GM18498 (cell line): Measurements from ENCODE around the gene CACNA1E.
"Not testable (repeated sequence)": the region's sequence is repeated elsewhere in the genome, so short reads cannot be mapped to it uniquely, and the experiment has no call there.

ENCODE experiments used
- ATAC-seq: cut with Tn5 transposase; IDR thresholded peaks from one replicate; pipeline ENCODE4 v1.9.1; 2021; ENCODE audit warnings: mild to moderate bottlenecking, moderate library complexity; ENCODE audit not compliant: unreplicated experiment

Gene CACNA1E

DNA sequence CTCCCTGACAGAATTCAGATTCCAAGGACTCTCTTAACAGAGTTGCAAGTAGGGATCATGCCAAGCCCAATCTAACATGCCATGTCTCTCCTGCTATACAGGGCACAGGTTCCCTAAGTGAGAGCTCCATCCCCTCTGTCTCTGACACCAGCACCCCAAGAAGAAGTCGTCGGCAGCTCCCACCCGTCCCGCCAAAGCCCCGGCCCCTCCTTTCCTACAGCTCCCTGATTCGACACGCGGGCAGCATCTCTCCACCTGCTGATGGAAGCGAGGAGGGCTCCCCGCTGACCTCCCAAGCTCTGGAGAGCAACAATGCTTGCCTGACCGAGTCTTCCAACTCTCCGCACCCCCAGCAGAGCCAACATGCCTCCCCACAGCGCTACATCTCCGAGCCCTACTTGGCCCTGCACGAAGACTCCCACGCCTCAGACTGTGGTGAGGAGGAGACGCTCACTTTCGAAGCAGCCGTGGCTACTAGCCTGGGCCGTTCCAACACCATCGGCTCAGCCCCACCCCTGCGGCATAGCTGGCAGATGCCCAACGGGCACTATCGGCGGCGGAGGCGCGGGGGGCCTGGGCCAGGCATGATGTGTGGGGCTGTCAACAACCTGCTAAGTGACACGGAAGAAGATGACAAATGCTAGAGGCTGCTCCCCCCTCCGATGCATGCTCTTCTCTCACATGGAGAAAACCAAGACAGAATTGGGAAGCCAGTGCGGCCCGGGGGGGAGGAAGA is 315.0 kb downstream of the CACNA1E start:
- no peak for ATAC-seq

DNA sequence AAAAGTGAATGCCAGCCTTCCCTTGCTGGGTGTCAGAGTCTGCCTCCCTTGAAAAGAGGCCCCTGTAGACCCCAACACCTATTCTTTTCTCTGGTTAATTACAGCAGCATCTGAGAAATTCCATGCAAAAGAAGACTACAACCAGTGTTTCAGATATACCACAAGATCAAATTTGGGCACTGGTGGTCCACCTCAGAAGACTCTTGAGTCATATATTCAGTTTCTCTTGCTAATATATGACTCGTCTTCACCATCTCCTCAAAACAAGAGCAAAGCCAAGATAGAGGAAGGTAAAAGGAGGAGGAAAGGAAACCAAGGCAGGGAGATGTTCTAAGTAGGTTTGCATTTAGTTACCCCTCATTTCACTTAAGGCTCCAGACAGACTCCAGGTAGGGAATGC is 318.3 kb downstream of the CACNA1E start:
- no peak for ATAC-seq

DNA sequence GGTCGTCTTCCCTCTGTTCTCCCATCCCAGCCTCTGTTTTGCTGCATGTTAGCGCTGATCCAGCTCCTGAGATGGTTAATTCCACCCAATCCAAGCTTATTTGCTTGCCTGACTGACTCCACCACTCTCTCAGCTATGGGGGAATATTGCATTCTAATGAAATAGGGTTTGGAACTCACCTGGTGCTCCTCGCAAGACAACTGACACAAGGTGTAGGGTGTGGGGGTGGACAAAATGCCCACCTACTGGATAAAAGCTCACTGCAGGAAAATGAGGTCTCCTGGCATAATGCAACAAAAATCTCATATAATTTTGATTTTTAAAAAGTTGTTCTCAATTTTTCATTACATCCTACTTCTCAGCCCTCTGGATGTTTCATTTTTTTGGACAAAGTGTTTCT is 319.1 kb downstream of the CACNA1E start:
- no peak for ATAC-seq

DNA sequence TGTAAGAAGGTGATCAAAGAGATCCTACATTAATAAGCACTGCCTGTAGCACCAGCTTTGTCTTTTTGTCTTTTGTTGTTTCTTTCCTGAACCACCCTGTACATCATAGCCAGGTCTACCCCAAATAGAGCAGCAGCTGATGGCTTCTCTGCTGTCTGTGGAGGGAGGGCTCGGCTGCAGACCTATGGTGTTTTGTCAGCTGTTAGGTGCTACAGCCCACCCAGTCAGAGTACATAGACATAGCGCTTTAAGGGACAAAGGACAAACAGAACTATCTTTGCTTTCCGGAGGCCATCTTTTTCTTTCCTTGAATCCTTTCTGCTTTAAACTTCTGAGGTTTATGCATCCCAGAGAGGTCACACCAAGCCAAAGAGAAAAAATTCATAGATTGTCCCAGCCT is 320.1 kb downstream of the CACNA1E start:
- no peak for ATAC-seq

DNA sequence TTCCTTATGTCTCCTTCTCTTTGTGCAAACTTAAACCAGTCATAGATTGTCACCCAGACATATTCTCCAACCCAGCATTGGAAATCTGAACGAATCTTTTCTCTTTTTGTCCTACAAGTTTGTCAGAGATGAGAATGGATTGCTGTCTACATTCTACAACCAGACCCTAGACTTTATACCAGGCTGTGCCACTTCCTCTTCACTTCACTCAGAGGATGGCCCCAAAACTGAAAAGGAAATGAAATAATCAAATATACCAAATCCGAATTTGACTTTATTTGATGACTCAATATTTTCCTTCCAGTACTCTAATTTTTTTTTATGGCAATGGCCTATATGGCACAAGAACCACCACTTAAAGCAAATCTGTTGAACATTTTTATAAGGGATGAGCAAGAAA is 321.7 kb downstream of the CACNA1E start:
- ATAC-seq = no peak

DNA sequence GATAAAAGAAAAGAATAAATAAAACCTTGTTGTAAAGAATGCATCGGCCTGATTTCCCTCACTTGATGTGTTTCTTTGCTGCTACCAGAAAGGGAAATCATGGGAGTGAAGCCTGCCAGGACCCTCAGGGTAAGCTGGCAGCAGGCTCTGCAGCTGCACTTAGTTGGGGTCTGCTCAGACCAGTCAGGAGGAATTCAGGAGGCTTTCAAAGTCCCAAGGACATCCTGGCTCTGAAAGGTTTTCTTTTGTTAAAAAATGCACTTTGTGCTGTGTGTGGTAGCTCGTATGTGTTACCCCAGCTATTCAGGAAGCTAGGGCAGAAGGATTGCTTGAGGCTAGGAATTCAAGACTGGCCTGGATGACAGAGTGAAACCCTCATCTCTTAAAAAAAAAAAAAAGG is 323.4 kb downstream of the CACNA1E start:
- no peak for ATAC-seq

DNA sequence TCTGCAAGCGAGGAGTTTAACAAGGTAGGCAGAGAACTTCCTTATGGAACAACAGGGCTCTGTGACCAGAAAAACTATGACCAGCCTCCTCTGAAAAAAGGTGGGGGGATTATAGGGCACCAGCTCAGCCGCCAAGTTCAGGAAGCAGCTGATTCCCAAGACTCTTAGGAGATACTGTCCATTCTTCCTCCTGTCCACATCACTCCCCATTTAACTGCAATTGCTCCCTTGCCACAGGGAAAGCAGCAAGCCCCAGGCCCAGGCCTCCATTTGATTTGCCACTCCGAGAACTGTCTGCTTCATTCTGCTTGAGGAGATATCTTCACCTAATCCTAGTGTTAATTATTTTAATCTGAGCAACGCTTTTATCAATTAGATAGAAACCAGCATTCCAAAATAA is 323.9 kb downstream of the CACNA1E start:
- no peak for ATAC-seq

DNA sequence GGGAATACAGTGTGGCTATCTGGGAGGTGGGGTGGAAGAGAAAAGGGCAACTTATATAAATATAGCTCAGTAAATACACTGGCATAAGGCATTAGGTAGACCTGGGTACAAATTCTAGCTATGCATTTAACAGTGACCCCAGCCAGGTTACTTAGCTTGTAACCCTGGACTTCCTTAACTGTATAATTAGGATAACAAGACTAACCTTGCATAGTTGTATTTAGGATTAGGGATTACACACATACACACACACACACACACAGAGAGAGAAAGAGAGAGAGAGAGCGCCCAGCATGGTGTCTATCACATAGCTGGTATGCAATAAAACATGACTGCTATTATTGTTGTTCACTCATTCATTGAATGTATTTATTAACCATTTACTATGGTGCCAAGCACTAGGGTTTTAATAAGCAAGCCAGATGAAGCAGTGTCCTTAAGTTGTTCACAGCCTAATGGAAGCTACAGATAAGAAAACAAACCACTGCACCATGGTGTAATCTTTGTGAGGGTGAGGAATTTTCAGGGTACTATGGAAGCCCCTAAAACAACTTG is 326.8 kb downstream of the CACNA1E start:
- ATAC-seq = no peak

DNA sequence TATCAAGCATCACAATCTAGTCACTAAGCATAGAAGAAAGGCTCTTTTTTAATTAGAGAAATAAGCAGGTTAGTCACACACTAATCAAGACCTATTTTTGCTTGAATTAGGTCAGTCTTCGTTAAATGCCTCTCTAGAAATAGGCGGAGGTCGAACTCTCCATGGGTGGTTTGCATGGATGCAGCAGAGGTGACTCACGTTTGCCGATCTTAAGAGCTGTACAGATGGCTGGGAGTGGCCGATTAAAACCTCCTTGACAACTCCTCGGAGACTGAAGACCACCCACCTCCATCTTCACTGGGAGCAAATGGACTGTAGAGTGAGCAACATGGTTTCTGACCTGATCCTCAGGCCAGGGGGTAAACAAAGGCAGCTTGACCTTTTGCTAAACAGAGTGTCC is 328.9 kb downstream of the CACNA1E start:
- ATAC-seq = no peak

DNA sequence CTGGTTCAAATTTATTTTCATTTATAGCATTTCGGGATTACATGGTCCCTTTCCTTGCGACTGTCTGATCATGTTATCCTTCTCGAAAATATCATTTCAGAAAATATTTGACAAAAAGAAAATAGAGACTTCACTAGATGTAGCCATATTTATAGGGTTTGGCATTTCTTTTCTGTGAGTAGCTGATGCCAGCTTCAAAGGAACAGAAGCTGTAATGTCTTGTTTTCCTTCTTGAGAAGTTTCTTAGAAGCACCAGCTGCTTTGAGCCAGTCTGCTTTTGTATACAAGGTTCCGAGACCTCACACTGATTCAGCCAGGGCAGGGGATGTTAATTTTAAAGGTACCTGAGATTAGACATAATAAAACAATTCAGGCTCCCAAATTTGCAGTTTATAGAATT is 329.9 kb downstream of the CACNA1E start:
- ATAC-seq = no peak

DNA sequence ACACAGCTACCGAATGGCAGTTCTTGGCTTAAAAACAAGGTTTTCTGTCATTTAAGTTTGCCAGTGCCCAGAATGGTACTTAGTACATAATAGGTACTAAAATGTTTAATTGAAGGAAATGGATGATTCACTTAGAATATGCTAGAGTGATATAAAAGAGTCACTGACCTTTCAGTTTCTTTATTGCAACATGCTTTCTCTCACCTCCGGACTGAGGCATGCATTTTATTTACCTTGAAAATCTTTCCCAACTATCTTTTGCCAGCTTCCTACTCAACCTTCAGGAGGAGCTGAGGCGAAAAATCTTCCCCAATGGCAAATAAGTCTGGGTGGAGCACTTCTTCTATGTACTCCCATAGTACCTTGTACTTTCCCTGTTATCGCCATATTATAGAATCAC is 333.3 kb downstream of the CACNA1E start:
- no peak for ATAC-seq

DNA sequence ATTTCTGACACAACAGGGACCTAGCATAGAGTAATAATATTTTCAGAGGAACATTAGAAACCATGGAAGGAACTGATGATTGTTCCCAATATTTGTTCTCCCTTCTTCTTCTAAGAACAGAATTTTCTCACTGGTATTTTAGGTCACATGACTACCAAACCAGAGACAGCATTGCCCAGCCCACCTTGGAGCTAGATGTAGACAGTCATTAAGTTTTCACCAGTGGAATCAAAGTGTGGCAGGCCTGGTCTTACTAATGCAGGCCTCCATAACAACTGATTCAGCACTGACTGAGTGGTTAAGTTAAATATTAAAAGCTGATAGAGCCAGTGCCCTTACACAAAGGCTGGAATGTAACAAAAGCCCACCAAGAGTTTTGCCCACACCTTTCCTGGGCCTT is 333.8 kb downstream of the CACNA1E start:
- no peak for ATAC-seq

DNA sequence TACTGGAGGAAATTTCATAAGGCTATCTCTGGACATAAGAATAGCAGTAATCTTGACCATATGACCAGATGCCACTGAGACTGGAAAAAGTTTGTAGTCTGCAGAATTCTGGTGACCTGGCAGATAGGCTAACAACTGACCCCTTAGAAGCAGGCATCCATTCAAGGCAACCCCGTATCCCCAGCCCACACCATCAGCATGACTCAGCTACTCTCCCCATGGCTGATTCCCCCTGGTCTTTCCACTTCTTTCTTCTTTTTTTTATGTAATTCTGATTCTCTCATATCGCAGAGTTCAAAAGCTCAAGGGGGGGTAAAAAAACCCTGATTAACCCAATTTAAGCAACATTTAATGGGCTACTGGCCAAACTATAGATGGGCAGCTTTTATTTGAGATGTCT is 335.1 kb downstream of the CACNA1E start:
- no peak for ATAC-seq

DNA sequence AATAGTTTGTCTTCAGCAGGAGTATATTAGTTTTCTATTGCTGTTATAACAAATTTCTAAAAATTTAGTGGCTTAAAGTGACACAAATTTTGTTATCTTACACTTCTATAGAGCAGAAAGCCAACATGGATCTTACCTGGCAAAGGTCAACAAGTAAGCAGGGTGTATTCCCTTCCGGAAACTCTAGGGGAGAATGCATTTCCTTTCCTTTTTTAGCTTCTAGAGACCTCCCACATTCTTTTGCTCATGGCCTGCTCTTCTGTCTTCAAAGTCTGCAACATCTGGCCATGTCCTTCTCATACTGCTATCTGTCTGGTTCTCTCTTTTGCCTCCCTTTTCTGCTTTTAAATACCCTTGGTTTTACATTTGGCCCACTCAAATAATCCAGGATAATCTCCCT is 335.6 kb downstream of the CACNA1E start:
- ATAC-seq = no peak

DNA sequence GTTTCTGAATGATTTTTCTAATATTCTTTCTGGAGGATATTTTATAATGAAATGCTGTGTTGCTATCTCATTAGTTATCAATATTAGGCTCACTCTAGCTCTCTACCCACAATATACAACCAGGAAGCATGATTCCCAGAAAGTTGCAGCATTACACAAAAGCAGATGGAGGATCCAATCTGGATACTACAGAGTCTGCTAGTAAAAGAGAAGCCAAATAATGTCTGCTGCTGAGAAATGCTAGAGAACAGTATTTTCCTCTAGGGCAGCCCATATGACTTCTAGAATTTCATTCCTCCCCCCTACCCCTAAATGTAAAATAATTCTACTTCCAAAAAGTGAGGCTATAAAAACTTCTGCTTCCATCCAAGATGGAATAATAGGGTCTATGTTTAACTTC is 338.4 kb downstream of the CACNA1E start:
- no peak for ATAC-seq

DNA sequence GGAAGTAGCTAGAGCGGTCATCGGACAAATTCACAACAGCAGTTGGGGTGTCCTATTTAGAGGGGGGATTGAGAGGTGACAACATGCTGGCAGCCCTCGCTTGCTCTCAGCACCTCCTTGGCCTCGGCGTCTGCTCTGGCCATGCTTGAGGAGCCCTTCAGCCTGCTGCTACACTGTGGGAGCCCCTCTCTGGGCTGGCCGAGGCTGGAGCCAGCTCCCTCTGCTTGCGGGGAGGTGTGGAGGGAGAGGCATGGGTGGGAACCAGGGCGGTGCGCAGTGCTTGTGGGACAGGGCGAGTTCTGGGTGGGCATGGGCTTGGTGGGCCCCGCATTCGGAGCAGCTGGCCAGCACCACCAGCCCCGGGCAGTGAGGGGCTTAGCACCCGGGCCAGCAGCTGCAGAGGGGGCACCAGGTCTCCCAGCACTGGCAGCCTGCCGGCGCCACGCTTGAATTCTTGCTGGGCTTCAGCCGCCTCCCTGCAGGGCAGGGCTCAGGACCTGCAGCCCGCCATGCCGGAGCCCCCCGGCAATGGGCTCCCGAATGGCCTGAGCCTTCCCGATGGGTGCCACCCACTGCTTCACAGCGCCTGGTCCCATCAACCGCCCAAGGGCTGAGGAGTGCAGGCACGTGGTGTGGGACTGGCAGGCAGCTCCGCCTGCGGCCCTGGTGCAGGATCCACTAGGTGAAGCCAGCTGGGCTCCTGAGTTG is 349.0 kb downstream of the CACNA1E start:
- ATAC-seq = not testable (repeated sequence)

DNA sequence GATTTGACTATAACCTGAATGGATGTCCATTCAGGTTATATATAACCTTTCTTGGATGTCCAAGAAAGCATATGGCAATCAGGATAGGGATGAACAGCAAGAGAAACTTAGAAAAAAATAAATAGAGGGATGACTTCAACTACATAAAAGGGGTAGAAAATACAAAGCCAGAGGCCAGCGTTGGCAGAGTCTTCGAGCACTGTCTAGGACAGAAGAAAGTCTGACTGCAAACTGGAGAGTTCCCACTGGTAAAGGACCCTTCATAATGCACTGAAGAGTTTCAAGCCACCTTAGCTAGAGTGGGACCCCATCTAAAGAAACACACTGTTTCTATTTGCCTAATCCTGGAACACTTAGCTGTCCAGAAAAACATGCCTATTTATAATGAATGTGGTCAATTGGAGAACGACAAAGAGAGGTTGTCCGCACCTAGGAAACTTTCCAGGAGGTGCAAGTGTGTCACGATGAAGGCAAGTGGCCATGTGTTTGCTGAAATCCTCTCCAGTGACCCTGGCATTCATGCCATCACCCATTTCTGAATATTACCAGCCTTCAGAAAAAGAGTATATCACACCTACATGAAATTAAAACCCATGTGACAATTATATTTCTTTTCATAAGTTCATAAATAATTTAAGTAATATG is 362.8 kb downstream of the CACNA1E start:
- no peak for ATAC-seq

DNA sequence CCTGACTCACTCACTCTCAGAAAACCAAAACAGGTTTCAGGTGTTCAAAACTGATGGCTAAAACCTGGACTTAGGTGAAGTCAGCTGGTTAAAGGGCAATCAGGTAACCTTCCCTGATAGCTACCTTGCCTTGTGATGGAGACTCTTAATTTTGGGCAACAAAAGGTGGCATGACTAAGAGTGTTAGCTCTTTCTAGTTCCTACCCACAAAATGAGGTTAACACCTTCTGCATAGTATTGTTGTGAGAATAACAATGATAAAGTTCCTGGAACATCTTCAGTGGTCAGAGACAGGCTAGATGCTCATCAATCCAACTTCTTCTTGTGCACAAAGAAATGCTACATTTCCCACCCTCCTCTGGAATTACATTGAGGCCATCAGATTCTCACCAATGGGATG is 363.4 kb downstream of the CACNA1E start:
- no peak for ATAC-seq

DNA sequence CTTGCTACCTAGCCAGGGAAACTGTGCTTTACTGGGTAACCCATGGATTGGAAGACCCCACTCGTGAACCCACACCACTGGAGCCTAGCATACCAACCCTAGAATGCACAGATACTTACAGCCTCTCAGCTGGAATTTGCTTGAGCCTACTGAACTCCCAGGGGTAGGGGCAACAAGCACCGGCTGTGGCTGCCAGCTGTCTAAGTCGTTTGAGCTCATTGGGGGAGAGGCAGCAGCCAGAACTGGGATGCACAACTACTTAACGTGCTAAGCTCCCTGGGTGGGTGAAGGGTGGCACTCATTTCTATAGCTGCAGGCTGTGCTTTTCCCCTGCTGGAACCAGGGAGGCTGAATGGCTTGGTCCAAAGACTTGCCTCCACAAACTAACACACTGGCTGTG is 365.8 kb downstream of the CACNA1E start:
- no peak for ATAC-seq

DNA sequence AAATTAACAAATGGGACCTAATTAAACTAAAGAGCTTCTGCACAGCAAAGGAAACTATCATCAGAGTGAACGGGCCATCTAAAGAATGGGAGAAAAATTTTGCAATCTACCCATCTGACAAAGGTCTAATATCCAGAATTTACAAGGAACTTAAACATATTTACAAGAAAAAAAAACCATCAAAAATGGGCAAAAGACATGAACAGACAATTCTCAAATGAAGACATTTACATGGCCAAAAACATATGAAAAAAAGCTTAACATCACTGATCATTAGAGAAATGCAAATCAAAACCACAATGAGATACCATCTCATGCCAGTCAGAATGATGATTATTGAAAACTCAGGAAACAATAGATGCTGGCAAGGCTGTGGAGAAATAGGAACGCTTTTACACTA is 370.9 kb downstream of the CACNA1E start:
- not testable (repeated sequence) for ATAC-seq

DNA sequence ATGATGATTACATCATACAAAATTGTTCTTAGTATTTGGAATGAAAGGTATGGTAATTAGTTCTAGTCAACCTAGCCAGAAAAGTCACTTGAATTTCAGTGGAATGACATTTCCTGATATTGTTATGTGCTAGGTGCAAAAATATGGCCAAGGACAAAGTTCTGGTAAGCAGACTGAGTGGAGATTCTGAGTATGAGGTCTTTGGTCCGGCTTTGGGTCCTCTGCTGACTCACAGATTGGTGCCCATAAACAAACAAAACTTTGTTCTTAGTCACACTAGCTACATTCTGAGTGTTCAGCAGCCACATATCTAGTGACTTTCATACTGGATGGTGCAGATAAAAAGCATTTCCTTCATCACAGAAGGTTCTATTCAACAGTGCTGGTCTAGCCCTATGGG is 372.1 kb downstream of the CACNA1E start:
- no peak for ATAC-seq
